KMS-11 (cell line): ENCODE data around the gene TAGLN2.

Source experiments
- H2AFZ ChIP-seq: fragments of 200-600 bp; sonication (generic); 2 replicates; pipeline ENCODE4 v1.6.1; 2016; ENCODE audit warnings: antibody characterized with exemption, mixed run types, low read depth
- H3K27ac ChIP-seq: fragments of 200-600 bp; sonication (generic); 2 replicates; pipeline ENCODE4 v1.6.1; 2016; ENCODE audit warnings: mild to moderate bottlenecking, mixed run types
- H3K27me3 ChIP-seq: fragments of 200-600 bp; sonication (generic); 2 replicates; pipeline ENCODE4 v1.6.1; 2017; ENCODE audit warnings: mild to moderate bottlenecking, low read depth, mixed run types, moderate library complexity; ENCODE audit not compliant: insufficient read depth
- H3K36me3 ChIP-seq: fragments of 200-600 bp; sonication (generic); 2 replicates; pipeline ENCODE4 v1.6.1; 2017; ENCODE audit warnings: mild to moderate bottlenecking, mixed run types; ENCODE audit not compliant: insufficient read depth
- H3K4me1 ChIP-seq: fragments of 200-600 bp; sonication (generic); 2 replicates; pipeline ENCODE4 v1.6.1; 2016; ENCODE audit warnings: mild to moderate bottlenecking, low read depth, mixed run types; ENCODE audit not compliant: poor library complexity, severe bottlenecking
- H3K4me2 ChIP-seq: fragments of 200-600 bp; sonication (generic); 2 replicates; pipeline ENCODE4 v1.7.0; 2016; ENCODE audit warnings: mild to moderate bottlenecking, mixed run types
- H3K4me3 ChIP-seq: fragments of 200-600 bp; sonication (generic); IDR thresholded peaks from 2 replicates; pipeline ENCODE4 v1.6.1; 2017; ENCODE audit warnings: low read depth, low read length, mixed read lengths; ENCODE audit not compliant: insufficient read depth
- H3K79me2 ChIP-seq: fragments of 200-600 bp; sonication (generic); 2 replicates; pipeline ENCODE4 v1.6.1; 2016; ENCODE audit warnings: low read depth, mixed run types; ENCODE audit not compliant: insufficient read depth
- H3K9ac ChIP-seq: fragments of 200-600 bp; sonication (generic); 2 replicates; pipeline ENCODE4 v1.6.1; 2016; ENCODE audit warnings: mild to moderate bottlenecking, mixed run types
- H4K20me1 ChIP-seq: fragments of 200-600 bp; sonication (generic); 2 replicates; pipeline ENCODE4 v1.6.1; 2016; ENCODE audit warnings: mild to moderate bottlenecking, mixed run types; ENCODE audit not compliant: insufficient read depth
- TF ChIP-seq, protein P1 (sequence below): fragments of 200-600 bp; sonication (generic); conservative IDR thresholded peaks from 2 replicates; pipeline ENCODE4 v1.6.1; 2017; ENCODE audit warnings: low read depth, mild to moderate bottlenecking, antibody characterized with exemption, low read length, moderate library complexity, mixed read lengths

Gene TAGLN2

DNA sequence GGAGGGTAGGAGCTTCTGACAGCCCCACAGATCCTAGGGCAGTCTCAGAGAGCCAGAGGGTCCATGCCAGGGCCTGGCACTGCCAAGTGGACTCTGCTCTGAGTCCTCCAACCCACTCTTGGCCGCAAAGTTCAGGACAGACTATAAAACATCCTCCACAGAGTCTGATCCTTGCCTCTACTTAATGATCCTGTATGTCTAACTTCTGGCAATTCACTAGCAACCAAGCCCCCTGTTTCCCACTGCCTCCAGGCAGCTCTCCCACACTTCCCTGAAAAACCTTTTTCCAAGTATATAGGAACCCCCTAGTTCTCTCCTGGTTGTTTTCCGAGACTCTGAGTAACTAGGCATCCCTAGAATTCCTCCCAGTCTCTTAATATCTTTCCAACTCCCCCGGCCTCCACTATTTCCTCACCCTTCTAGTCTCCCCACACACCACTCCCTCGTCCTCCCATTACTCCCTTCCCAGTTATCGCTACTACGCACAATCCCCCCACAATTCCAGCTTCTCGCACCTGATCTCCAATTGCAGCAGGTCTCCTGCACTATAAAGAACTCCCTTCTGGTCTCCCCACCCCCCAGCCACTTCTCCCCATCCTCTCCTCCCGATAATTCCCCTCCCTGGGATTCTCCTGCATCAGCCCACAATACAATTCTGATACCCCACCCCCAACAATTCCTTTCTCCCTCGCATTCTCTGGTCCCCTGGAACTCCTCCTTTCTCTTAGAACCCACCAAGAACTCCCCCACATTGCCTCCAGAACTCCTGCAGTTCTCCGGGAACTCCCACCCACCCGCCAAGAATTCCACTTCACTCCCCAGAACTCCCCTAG, 19.5 kb upstream of the TAGLN2 start:
- Histone ChIP-seq H3K9ac (peak overlapping the region; percentile 66; the same call in 1 of the 2 replicates), H2AFZ (peak overlapping the region; percentile 81), H3K4me3 (peak overlapping the region; percentile 97), H3K36me3 (no peaks in the 10 kb centered on the region), H3K27me3 (peaks cover 25% of the 10 kb centered on the region; the same call in 1 of the 2 replicates), H3K27ac (no peak overlapping the region), H3K4me1 (peaks cover 5% of the 10 kb centered on the region), H3K4me2 (peak overlapping the region; percentile 69), H4K20me1 (no peaks in the 10 kb centered on the region), H3K79me2 (no peaks in the 10 kb centered on the region)
- TF ChIP-seq, protein P1, sequence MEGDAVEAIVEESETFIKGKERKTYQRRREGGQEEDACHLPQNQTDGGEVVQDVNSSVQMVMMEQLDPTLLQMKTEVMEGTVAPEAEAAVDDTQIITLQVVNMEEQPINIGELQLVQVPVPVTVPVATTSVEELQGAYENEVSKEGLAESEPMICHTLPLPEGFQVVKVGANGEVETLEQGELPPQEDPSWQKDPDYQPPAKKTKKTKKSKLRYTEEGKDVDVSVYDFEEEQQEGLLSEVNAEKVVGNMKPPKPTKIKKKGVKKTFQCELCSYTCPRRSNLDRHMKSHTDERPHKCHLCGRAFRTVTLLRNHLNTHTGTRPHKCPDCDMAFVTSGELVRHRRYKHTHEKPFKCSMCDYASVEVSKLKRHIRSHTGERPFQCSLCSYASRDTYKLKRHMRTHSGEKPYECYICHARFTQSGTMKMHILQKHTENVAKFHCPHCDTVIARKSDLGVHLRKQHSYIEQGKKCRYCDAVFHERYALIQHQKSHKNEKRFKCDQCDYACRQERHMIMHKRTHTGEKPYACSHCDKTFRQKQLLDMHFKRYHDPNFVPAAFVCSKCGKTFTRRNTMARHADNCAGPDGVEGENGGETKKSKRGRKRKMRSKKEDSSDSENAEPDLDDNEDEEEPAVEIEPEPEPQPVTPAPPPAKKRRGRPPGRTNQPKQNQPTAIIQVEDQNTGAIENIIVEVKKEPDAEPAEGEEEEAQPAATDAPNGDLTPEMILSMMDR: no peak

DNA sequence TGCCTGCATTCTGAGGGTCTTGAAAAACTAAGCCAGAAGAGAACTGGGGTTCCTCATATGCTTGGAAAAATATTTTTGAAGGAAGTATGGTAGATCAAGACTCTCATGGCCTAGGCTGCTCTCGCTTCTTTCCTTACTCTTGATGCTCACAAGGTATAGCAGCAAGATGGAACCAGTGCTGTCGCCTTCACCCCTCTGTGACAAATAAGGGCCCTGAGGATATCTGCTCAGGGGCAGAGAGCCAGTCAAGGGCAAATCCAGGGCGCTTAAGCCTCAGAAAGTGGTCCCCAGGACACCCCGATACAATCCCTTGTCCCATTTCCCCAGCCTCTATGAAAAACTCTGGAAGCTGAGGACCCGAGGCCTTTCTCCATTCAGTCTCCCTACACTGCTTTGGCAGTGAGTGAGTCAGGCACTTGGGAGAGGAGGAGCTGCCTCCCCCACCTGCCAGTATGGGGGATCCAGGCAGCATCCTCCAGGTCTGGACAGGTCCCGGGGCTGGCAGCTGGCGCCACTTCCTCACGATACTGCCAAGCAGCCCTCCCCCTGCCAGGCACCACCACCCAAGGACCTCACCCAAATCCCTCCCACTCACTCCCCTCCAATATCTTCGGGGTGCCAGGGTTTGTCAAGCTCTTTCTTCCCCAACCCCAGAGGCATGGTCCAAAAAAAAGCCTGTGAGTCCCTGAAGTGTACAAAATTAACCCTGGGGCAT, 18.8 kb upstream of the TAGLN2 start:
- H3K27me3 ChIP-seq: peaks cover 25% of the 10 kb centered on the region; the same call in 1 of the 2 replicates
- H3K27ac ChIP-seq: no peak overlapping the region
- no peaks in the 10 kb centered on the region for H3K36me3 ChIP-seq
- no peaks in the 10 kb centered on the region for H4K20me1 ChIP-seq
- no peak overlapping the region for H3K4me3 ChIP-seq
- no peak overlapping the region for H3K4me2 ChIP-seq
- TF ChIP-seq, protein P1: no peak
- peaks cover 5% of the 10 kb centered on the region for H3K4me1 ChIP-seq
- no peak overlapping the region for H2AFZ ChIP-seq
- H3K79me2 ChIP-seq: no peaks in the 10 kb centered on the region
- H3K9ac ChIP-seq: no peak overlapping the region

DNA sequence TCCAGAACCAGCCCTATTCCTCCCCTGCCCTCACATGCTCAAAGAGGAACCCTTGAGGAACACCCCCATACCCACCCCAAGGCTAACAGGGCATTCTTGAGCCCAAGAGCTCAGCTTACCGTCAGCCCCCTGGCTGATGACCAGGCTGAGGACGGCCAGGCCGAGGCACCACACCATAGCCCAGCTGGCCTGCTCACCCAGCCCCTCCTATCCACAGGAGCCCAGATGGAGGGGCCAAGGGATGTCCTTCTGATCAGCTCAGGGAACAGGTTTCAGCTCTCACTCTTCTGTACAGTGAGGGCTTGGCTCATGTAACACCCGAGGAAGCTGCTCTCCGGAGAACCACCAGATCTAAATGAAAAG, 18.0 kb upstream of the TAGLN2 start:
- H3K4me3 ChIP-seq: no peak overlapping the region
- no peaks in the 10 kb centered on the region for H3K79me2 ChIP-seq
- no peak overlapping the region for H3K4me2 ChIP-seq
- H3K4me1 ChIP-seq: peaks cover 8% of the 10 kb centered on the region
- TF ChIP-seq, protein P1: no peak
- H3K9ac ChIP-seq: no peak overlapping the region
- H3K36me3 ChIP-seq: no peaks in the 10 kb centered on the region
- H2AFZ ChIP-seq: no peak overlapping the region
- no peaks in the 10 kb centered on the region for H4K20me1 ChIP-seq
- H3K27ac ChIP-seq: no peak overlapping the region
- H3K27me3 ChIP-seq: peaks cover 25% of the 10 kb centered on the region; the same call in 1 of the 2 replicates

DNA sequence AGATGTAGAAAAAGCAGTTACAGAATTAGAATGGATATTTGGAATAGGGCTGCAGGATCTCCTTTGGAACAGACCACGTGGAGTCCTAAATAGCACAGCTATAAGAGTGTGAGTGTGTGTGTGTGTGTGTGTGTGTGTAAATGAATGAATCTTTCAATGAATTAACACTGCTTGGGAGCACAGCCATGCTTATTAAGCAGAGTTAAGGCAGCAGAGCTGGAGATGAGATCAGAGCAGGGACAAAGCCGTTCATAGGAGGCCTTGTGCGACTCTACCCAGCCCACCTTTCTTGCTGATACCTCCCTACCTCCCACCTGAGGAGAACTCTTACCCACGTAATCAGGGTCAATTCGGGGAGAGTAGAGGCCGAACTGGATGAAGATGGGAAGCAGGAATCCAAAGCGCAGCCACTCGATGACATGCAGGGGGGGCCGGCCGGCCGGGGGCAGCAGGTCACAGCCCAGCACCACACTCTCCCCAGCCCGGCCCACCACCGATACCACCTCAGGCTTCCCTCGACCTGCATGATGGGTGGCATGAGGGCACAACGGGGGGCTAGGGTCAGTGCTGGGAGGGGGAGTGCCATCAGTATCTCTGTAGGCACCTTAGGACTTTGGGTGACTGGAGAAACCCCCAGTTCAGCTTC, 17.4 kb upstream of the TAGLN2 start:
- Histone ChIP-seq H3K4me2 (no peak overlapping the region), H3K27ac (no peak overlapping the region), H3K4me3 (no peak overlapping the region), H3K4me1 (peaks cover 13% of the 10 kb centered on the region), H4K20me1 (no peaks in the 10 kb centered on the region), H3K9ac (no peak overlapping the region), H3K36me3 (no peaks in the 10 kb centered on the region), H3K27me3 (peaks cover 25% of the 10 kb centered on the region; the same call in 1 of the 2 replicates), H2AFZ (no peak overlapping the region), H3K79me2 (no peaks in the 10 kb centered on the region)
- TF ChIP-seq, protein P1: no peak
